Thyroid gland (tissue), 4 donors: ENCODE results near the gene DVL1.

Experiments used
- CTCF ChIP-seq, 6 experiments: fragments of 200-600 bp in 3 of 6; fragments of 450-650 bp in 3 of 6; sonication (generic) in 3 of 6; IDR thresholded peaks; one replicate each; pipeline ENCODE4 v1.5.1; 2016 to 2019; ENCODE audit warnings: antibody characterized with exemption in 6 of 6, mild to moderate bottlenecking in 2 of 6, inconsistent platforms in 1 of 6, moderate library complexity in 1 of 6
- POLR2A ChIP-seq, 2 donors: fragments of 450-650 bp; IDR thresholded peaks; one replicate each; pipeline ENCODE4 v1.6.1; 2017; ENCODE audit warnings: antibody characterized with exemption in 2 of 2, mild to moderate bottlenecking in 2 of 2, moderate library complexity in 1 of 2

GRCh38 chr1:1374929-1375662, 25.9 kb upstream of the DVL1 start, which contains the start of gene AURKAIP1:
- TF ChIP-seq CTCF (IDR thresholded peaks at IDR 0.05) (peak in 4 of 6 experiments; percentile 23 to 49 (median 30)), POLR2A (IDR thresholded peaks at IDR 0.05) (peak in 1 of 2 donors; percentile 60)
